Effector memory CD8-positive, alpha-beta T cell (primary cell): ENCODE data around the gene BMP15.

ENCODE experiments used
- ATAC-seq: fragments of 150-1000 bp; cut with Tn5 transposase; replicated peaks from 2 replicates; pipeline ENCODE4 v1.10.0; 2021; ENCODE audit warnings: mild to moderate bottlenecking, moderate library complexity
- DNase-seq, 3 experiments: peaks; one replicate each; pipeline ENCODE4 v3.0.0; 2021
- H3K27ac Mint-ChIP-seq, 2 donors: one replicate each; pipeline ENCODE4 v1.8.0; 2022; ENCODE audit warnings: mild to moderate bottlenecking in 2 of 2, mixed read lengths in 2 of 2, moderate library complexity in 2 of 2
- H3K27me3 Mint-ChIP-seq, 2 donors: one replicate each; pipeline ENCODE4 v1.8.0; 2022; ENCODE audit warnings: mixed read lengths in 2 of 2
- H3K36me3 Mint-ChIP-seq: one replicate; pipeline ENCODE4 v1.8.0; 2022; ENCODE audit warnings: mild to moderate bottlenecking, moderate library complexity, mixed read lengths; ENCODE audit not compliant: insufficient read depth
- H3K4me1 Mint-ChIP-seq, 2 donors: one replicate each; pipeline ENCODE4 v1.8.0; 2022; ENCODE audit warnings: low read depth in 2 of 2, mixed read lengths in 2 of 2
- H3K4me3 Mint-ChIP-seq, 2 donors: one replicate each; pipeline ENCODE4 v1.8.0; 2022; ENCODE audit warnings: mild to moderate bottlenecking in 2 of 2, mixed read lengths in 2 of 2, moderate library complexity in 2 of 2
- H3K9me3 Mint-ChIP-seq, 2 donors: one replicate each; pipeline ENCODE4 v1.8.0; 2022; ENCODE audit warnings: mixed read lengths in 2 of 2

Gene BMP15

DNA sequence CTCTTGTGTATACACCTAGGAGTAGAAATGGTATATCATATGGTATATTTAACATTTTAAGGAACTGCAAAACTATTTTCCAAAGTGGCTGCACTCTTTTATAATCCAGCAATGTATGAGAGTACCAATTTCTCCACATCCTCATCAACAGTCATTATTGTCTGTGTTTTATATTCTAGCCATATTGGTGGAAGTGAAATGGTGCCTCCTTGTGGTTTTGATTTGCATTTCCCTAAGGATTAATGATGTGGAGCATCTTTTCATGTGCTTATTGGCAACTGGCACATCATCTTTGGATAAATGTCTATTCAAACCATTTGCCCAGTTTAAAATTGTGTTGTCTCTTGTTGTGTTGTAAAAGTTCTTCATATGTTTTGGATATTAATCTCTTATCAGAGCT is 9.6 kb downstream of the BMP15 start:
- no peak overlapping the region for H3K27ac Mint-ChIP-seq
- H3K4me3 Mint-ChIP-seq, result no peak overlapping the region
- H3K27me3 Mint-ChIP-seq, result no peaks in the 10 kb centered on the region
- no peaks in the 10 kb centered on the region for H3K4me1 Mint-ChIP-seq
- H3K36me3 Mint-ChIP-seq, result no peaks in the 10 kb centered on the region
- ATAC-seq (no peak), DNase-seq (no peak)
- H3K9me3 Mint-ChIP-seq, result no peaks in the 10 kb centered on the region

DNA sequence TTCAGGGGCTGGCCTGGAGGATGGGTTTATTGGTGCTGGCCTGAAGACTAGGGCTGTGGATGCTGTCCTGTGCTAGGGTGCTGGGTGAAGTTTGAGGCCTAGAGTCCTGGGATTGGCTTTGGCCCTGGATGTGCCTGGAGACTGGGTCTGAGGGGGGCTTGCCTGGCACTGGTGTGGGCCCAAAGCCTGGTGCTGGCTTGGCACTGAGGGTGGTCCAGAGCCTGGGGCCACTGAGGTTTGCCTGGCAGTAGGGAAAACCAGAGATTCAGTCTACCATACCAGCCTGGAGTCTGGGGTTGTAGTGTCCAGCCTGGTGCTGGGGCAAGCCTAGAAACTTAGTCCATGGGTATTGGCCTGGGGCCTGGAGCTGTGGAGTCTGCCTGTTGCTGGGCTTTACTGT is 16.6 kb downstream of the BMP15 start:
- Mint-ChIP-seq H3K36me3 (no peaks in the 10 kb centered on the region), H3K27ac (no peak overlapping the region), H3K27me3 (no peaks in the 10 kb centered on the region), H3K9me3 (no peaks in the 10 kb centered on the region), H3K4me3 (no peak overlapping the region), H3K4me1 (no peaks in the 10 kb centered on the region)
- ATAC-seq, result no peak
- DNase-seq, result no peak

GRCh38 chrX:50941638-50942037 is 31.1 kb downstream of the BMP15 start:
- Mint-ChIP-seq H3K27me3 (peaks cover 0 to 8% of the 10 kb centered on the region in 2 donors), H3K36me3 (no peaks in the 10 kb centered on the region), H3K27ac (no peak overlapping the region), H3K4me1 (no peaks in the 10 kb centered on the region), H3K4me3 (no peak overlapping the region), H3K9me3 (no peaks in the 10 kb centered on the region)
- ATAC-seq (no peak), DNase-seq (no peak)

GRCh38 chrX:50942471-50942870 is 31.9 kb downstream of the BMP15 start:
- Mint-ChIP-seq H3K27ac (no peak overlapping the region), H3K27me3 (peaks cover 0 to 8% of the 10 kb centered on the region in 2 donors), H3K36me3 (no peaks in the 10 kb centered on the region), H3K4me1 (no peaks in the 10 kb centered on the region), H3K9me3 (no peaks in the 10 kb centered on the region), H3K4me3 (no peak overlapping the region)
- ATAC-seq (no peak), DNase-seq (no peak)

DNA sequence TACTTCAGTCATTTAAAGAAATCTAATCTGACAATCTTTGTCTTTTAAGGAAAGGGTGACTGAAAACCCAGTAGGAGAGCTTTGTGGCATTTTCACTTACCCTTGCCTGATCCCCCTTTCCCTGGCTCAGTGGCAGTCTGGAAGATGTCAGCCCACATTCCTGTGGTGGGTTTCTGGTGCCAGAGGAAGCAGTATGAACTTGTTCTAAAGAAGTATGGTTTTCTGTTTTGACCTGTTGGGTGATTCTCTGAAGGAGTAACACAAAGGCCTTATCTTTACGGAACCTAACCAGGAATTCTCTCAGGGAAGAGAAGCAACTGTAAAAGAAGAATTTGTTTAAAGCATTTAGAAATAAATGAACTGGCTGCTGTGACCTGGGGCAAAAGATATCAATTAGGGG is 41.9 kb downstream of the BMP15 start:
- Mint-ChIP-seq H3K27me3 (peaks cover 0 to 21% of the 10 kb centered on the region in 2 donors), H3K4me1 (no peaks in the 10 kb centered on the region), H3K4me3 (no peak overlapping the region), H3K9me3 (no peaks in the 10 kb centered on the region), H3K27ac (no peak overlapping the region), H3K36me3 (no peaks in the 10 kb centered on the region)
- no peak for ATAC-seq
- DNase-seq, result no peak

- DNase-seq (no peak), ATAC-seq (no peak)
- Mint-ChIP-seq H3K27me3 (peaks cover 0 to 21% of the 10 kb centered on the region in 2 donors), H3K9me3 (no peaks in the 10 kb centered on the region), H3K4me1 (no peaks in the 10 kb centered on the region), H3K4me3 (no peak overlapping the region), H3K27ac (no peak overlapping the region), H3K36me3 (no peaks in the 10 kb centered on the region)
These were observed 43.3 kb downstream of the BMP15 start for GRCh38 chrX:50953832-50954231.

GRCh38 chrX:50962156-50962555 is 51.6 kb downstream of the BMP15 start:
- Mint-ChIP-seq H3K4me1 (no peaks in the 10 kb centered on the region), H3K9me3 (no peaks in the 10 kb centered on the region), H3K27ac (no peak overlapping the region), H3K36me3 (no peaks in the 10 kb centered on the region), H3K27me3 (no peaks in the 10 kb centered on the region), H3K4me3 (no peak overlapping the region)
- ATAC-seq (no peak), DNase-seq (no peak)

DNA sequence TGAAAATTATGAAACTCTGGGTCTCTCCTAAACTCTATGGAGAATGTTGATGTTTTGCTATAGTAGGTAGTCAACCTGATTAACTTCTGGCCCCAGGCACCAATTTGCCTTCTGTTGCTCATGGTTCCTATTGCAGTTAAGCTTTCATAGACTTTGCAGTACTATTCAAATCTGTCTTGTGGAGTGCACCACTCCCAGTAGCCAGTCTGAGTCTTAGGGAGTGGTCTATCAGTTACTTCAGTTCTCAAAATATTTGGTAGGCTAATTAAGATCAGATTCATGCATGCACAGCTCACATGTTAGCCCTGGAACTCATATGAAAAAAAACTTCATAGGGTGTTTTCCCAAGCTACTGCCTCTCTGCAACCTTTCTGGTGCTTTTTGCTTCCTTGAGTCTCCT is 53.3 kb downstream of the BMP15 start:
- Mint-ChIP-seq H3K4me1 (no peaks in the 10 kb centered on the region), H3K27me3 (no peaks in the 10 kb centered on the region), H3K9me3 (no peaks in the 10 kb centered on the region), H3K4me3 (no peak overlapping the region), H3K36me3 (no peaks in the 10 kb centered on the region), H3K27ac (no peak overlapping the region)
- DNase-seq (no peak), ATAC-seq (no peak)
